GM19438 (cell line): ENCODE results near the gene GSG1L.
"Not testable (repeated sequence)": the region's sequence is repeated elsewhere in the genome, so short reads cannot be mapped to it uniquely, and the experiment has no call there.

Experiments
- ATAC-seq: cut with Tn5 transposase; IDR thresholded peaks from one replicate; pipeline ENCODE4 v1.9.1; 2021; ENCODE audit warnings: low read depth; ENCODE audit not compliant: unreplicated experiment

Gene GSG1L

GRCh38 chr16:27960619-27961295, 102.8 kb downstream of the GSG1L start:
- ATAC-seq: no peak

- no peak for ATAC-seq
Measured at GRCh38 chr16:27959914-27960313, 103.6 kb downstream of the GSG1L start.

- ATAC-seq: no peak
Measured at GRCh38 chr16:27954191-27954590, 109.3 kb downstream of the GSG1L start.

- ATAC-seq: no peak
Measured at GRCh38 chr16:27952811-27953210, 110.7 kb downstream of the GSG1L start.

- ATAC-seq: no peak
Measured at GRCh38 chr16:27951489-27952120, 111.9 kb downstream of the GSG1L start.

GRCh38 chr16:27950206-27950887, 113.2 kb downstream of the GSG1L start:
- ATAC-seq: no peak

GRCh38 chr16:27947696-27948095, 115.8 kb downstream of the GSG1L start:
- ATAC-seq: no peak

- ATAC-seq: no peak
Measured at GRCh38 chr16:27945233-27945973, 118.1 kb downstream of the GSG1L start.

GRCh38 chr16:27943766-27944165, 119.7 kb downstream of the GSG1L start:
- no peak for ATAC-seq

- ATAC-seq: not testable (repeated sequence)
Measured at GRCh38 chr16:27942071-27942470, 121.4 kb downstream of the GSG1L start.

GRCh38 chr16:27935076-27935475, 128.4 kb downstream of the GSG1L start:
- ATAC-seq: no peak

GRCh38 chr16:27932542-27933135, 130.9 kb downstream of the GSG1L start:
- ATAC-seq: no peak

- ATAC-seq: no peak
Measured at GRCh38 chr16:27929818-27930217, 133.7 kb downstream of the GSG1L start.

- no peak for ATAC-seq
Measured at GRCh38 chr16:27928542-27928941, 135.0 kb downstream of the GSG1L start.

- no peak for ATAC-seq
Measured at GRCh38 chr16:27927266-27927901, 136.1 kb downstream of the GSG1L start.

- ATAC-seq: no peak
Measured at GRCh38 chr16:27925612-27926011, 137.9 kb downstream of the GSG1L start.

GRCh38 chr16:27924411-27925118, 138.9 kb downstream of the GSG1L start:
- no peak for ATAC-seq

GRCh38 chr16:27923751-27924150, 139.8 kb downstream of the GSG1L start:
- ATAC-seq: no peak

- ATAC-seq: no peak
Measured at GRCh38 chr16:27922433-27922832, 141.1 kb downstream of the GSG1L start.

GRCh38 chr16:27921134-27921533, 142.4 kb downstream of the GSG1L start:
- no peak for ATAC-seq
